ENCODE measurements around the gene TNK1. TPM values are rescaled to one million over a fixed set of nuclear protein-coding genes. Genes with fewer than 3 reads are reported as not detected.

The TNK1 gene
- total RNA-seq, 2 experiments from 2014 or later: 6.8 to 6.9 TPM

- Mint-ChIP-seq H3K4me3 (peak within 1 kb of the TSS; percentile 87), H3K9me3 (no peaks in the 10 kb centered on the region), H3K27ac (peak within 1 kb of the TSS; percentile 49), H3K27me3 (no peaks in the 10 kb centered on the region), H3K36me3 (ENCODE audit: low read depth) (peaks cover 21% of the 10 kb centered on the region), H3K4me1 (ENCODE audit: low read depth) (peaks cover 37% of the 10 kb centered on the region)
- ChIA-PET POLR2A (interaction anchor here (0.6 to 1.5 kb wide), 7 partner anchors 49 to 332 kb away, joined by 3 to 7 read pairs (median 4); partner anchors contain the start of genes POLR2A, TMEM256 and TP53), CTCF (interaction anchor here (0.6 to 6.3 kb wide), 36 partner anchors 10 to 259 kb away, joined by 3 to 68 read pairs (median 7); partner anchors contain the start of genes ACAP1, SENP3, SOX15 and TMEM102)
- intact Hi-C loops (cut with micrococcal nuclease): loop anchor here (10.0 kb wide), 2 partner anchors 130 to 210 kb away; partner anchors contain the start of genes POLR2A, SENP3 and SLC35G6
- no peak for TF ChIP-seq CTCF (IDR thresholded peaks at IDR 0.05)
- no peak for DNase-seq
- ATAC-seq: no peak
These were observed 25.8 kb upstream of the TNK1 start, which contains the start of gene TMEM95 for GRCh38 chr17:7355053-7355452. TMEM95 (plus strand) TSS chr17:7355156; CDS start chr17:7355205, 49 bp downstream.

GRCh38 chr17:7355573-7355972 lies 25.3 kb upstream of the TNK1 start:
- POLR2A ChIA-PET: interaction anchor here (0.6 to 1.5 kb wide), 12 partner anchors 25 to 332 kb away, joined by 3 to 7 read pairs (median 3); partner anchors contain the start of genes POLR2A, TMEM256, TNFSF13 and TNK1
- Mint-ChIP-seq H3K36me3 (ENCODE audit: low read depth) (peaks cover 17% of the 10 kb centered on the region), H3K4me3 (no peak overlapping the region), H3K27me3 (no peaks in the 10 kb centered on the region), H3K9me3 (no peaks in the 10 kb centered on the region), H3K4me1 (ENCODE audit: low read depth) (peaks cover 34% of the 10 kb centered on the region), H3K27ac (no peak overlapping the region)
- CTCF ChIA-PET: interaction anchor here (0.5 to 6.3 kb wide), 50 partner anchors 7 to 332 kb away, joined by 3 to 68 read pairs (median 6); partner anchors contain the start of genes ACAP1, GPS2, SENP3 and SOX15
- TF ChIP-seq CTCF (IDR thresholded peaks at IDR 0.05): no peak
- ATAC-seq: no peak
- DNase-seq: no peak
- intact Hi-C loops (cut with micrococcal nuclease): loop anchor here (10.0 kb wide), 2 partner anchors 129 to 209 kb away; partner anchors contain the start of genes POLR2A, SENP3 and SLC35G6

GRCh38 chr17:7356072-7356549 lies 24.8 kb upstream of the TNK1 start:
- ChIA-PET CTCF (interaction anchor here (0.5 to 6.3 kb wide), 56 partner anchors 8 to 332 kb away, joined by 3 to 68 read pairs (median 4); partner anchors contain the start of genes ACAP1, GPS2, SENP3 and SOX15), POLR2A (interaction anchor here (0.8 to 1.5 kb wide), 9 partner anchors 24 to 331 kb away, joined by 3 to 7 read pairs (median 3); partner anchors contain the start of genes POLR2A, TMEM256, TNFSF13 and TNK1)
- Mint-ChIP-seq H3K27ac (no peak overlapping the region), H3K4me1 (ENCODE audit: low read depth) (peaks cover 34% of the 10 kb centered on the region), H3K36me3 (ENCODE audit: low read depth) (peaks cover 12% of the 10 kb centered on the region), H3K27me3 (no peaks in the 10 kb centered on the region), H3K4me3 (no peak overlapping the region), H3K9me3 (no peaks in the 10 kb centered on the region)
- intact Hi-C loops (cut with micrococcal nuclease): loop anchor here (10.0 kb wide), 2 partner anchors 129 to 209 kb away; partner anchors contain the start of genes POLR2A, SENP3 and SLC35G6
- ATAC-seq (peak; percentile 68), DNase-seq (peak; percentile 92)
- peak; percentile 96 for TF ChIP-seq CTCF (IDR thresholded peaks at IDR 0.05)

- no peak for DNase-seq
- Mint-ChIP-seq H3K4me3 (no peak overlapping the region), H3K9me3 (no peaks in the 10 kb centered on the region), H3K4me1 (ENCODE audit: low read depth) (peaks cover 31% of the 10 kb centered on the region), H3K36me3 (ENCODE audit: low read depth) (peaks cover 8% of the 10 kb centered on the region), H3K27me3 (no peaks in the 10 kb centered on the region), H3K27ac (no peak overlapping the region)
- CTCF ChIA-PET: interaction anchor here (0.8 to 6.3 kb wide), 32 partner anchors 8 to 233 kb away, joined by 3 to 68 read pairs (median 7); partner anchors contain the start of genes ACAP1, SENP3, SOX15 and TMEM102
- intact Hi-C loops (cut with micrococcal nuclease): loop anchor here (10.0 kb wide), 2 partner anchors 128 to 208 kb away; partner anchors contain the start of genes POLR2A, SENP3 and SLC35G6
- TF ChIP-seq CTCF (IDR thresholded peaks at IDR 0.05): no peak
- POLR2A ChIA-PET: interaction anchor here (1.0 to 1.5 kb wide), 3 partner anchors 47 to 202 kb away, joined by 3 to 5 read pairs (median 3); partner anchors contain the start of genes POLR2A, TMEM256 and TNFSF13
- no peak for ATAC-seq
These were observed 24.1 kb upstream of the TNK1 start for GRCh38 chr17:7356756-7357155.

All from activated CD8-positive, alpha-beta T cell treated with anti-CD3 and anti-CD28 coated beads for 36 hours (primary cell).